DMS53 (cell line): ENCODE measurements around the gene SELENOV.

Experiments
- DNase-seq: peaks from one replicate; lab custom pipeline; 2025; lab: John Stamatoyannopoulos, UW

The SELENOV gene

DNA sequence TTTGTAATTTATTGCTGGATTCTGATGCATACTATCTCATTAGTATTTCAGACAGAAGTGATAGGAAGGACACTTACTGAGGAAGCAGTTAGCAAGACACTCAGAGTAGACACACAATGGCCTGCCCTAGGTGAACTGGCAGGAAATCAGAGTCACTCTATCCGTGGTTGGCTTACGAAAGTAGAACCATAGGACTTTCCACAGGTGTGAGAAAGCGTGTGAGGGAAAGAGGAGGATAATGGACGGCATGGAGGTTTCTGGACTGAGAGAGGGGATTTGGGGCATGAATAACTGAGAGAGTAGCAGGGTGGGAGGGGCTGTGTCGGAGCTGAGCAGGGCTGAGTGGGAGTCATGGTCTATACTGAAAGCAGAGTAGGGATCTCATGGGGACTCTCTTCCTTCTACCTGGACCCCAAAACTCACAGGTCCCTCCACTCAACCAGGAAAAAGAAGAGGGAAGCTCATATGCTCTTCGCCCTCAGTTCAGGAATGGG, 43.7 kb downstream of the SELENOV start:
- DNase-seq, result peak; percentile 80

DNA sequence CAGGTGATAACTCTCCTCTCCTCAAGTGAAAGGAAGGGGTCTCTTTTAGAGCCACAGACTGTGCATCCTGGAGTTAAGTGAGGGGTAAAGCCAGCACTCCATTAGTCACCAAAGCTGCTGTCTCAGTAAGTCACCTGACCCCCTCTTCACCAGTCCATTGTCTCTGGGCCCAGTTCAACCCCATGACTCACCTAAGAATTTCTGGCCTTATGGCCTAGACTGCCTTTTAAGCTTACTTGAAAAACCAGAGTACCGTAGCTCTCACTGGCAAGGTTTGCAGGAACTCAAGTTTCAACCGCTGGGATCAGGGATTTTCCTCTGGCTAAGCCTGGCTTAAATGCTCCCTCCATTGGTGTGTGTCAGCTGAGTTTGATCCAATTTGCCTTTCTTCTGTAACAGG, 48.5 kb downstream of the SELENOV start:
- peak; percentile 94 for DNase-seq

DNA sequence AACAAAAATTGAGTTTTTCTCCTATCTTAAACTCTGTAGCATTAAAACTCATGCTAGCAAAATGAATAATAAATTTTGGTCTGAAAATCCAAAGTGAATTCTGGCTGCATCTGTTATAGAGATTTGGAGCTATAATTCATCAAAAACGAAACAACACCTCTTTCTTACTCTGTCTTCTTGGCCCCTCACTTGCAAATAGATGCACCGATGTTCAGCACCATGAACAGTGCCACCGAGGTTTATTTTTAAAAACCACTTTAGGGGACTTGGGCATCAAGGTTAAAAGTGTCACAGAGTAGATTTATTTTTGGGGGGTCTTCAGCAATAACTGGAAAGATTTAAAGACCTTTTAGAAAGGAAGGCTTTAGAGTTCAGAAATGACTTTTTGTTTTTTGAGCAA, 51.1 kb downstream of the SELENOV start:
- DNase-seq, result no peak

DNA sequence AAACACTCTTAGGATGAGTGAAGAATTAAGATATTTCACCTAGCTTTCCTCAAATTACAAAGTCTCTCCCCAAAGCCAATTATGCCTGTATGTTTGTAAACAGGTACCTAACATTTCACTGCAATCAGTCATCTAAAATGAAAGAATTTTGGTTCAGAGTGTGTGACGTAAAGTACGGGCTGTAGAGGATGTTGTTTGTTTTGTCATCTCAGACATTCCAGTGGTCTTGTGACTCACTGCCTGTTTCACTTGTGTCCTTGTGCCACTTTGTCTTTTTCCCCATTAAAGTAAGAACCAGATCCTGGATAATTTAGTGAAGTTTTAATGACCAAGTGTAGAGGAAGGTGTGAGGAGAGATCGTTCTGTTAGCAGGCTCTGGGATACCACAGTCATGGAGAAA, 53.7 kb downstream of the SELENOV start:
- DNase-seq, result peak; percentile 47
